HEK293T (cell line): ENCODE measurements around the gene IGF2BP1.

Experiments used
- CTCF ChIA-PET: fragments of 350-600 bp; formaldehyde crosslinking; extraction: SDS; loops from one replicate; lab custom pipeline; 2021; ENCODE audit warnings: antibody characterized with exemption, inconsistent platforms; lab: Yijun Ruan, JAX
- POLR2A ChIA-PET: fragments of 350-600 bp; formaldehyde crosslinking; extraction: SDS; loops from one replicate; lab custom pipeline; 2020; ENCODE audit warnings: antibody characterized with exemption, inconsistent platforms; lab: Yijun Ruan, JAX
- DNase-seq: peaks from one replicate; pipeline ENCODE4 v3.0.0; 2012; ENCODE audit warnings: mixed read lengths; ENCODE audit errors: extremely low spot score
- ARNT ChIP-seq: fragments of 450-650 bp; IDR thresholded peaks from 2 replicates; pipeline ENCODE4 v1.6.1; 2017; ENCODE audit warnings: mild to moderate bottlenecking
- BHLHE40 ChIP-seq: fragments of 450-650 bp; IDR thresholded peaks from 2 replicates; pipeline ENCODE4 v1.6.1; 2016; ENCODE audit warnings: mild to moderate bottlenecking, moderate library complexity, borderline replicate concordance
- CTBP1 ChIP-seq: fragments of 450-650 bp; IDR thresholded peaks from 2 replicates; pipeline ENCODE4 v1.6.1; 2016; ENCODE audit warnings: borderline replicate concordance
- ELF4 ChIP-seq: fragments of 450-650 bp; IDR thresholded peaks from 2 replicates; pipeline ENCODE4 v1.6.1; 2017; ENCODE audit warnings: antibody characterized with exemption
- FOXA1 ChIP-seq: fragments of 450-650 bp; IDR thresholded peaks from 2 replicates; pipeline ENCODE4 v1.6.1; 2016; ENCODE audit warnings: mild to moderate bottlenecking
- FOXK2 ChIP-seq: fragments of 450-650 bp; IDR thresholded peaks from 2 replicates; pipeline ENCODE4 v1.6.1; 2016; ENCODE audit warnings: mild to moderate bottlenecking
- FOXM1 ChIP-seq: fragments of 450-650 bp; IDR thresholded peaks from 2 replicates; pipeline ENCODE4 v1.6.1; 2017; ENCODE audit warnings: mild to moderate bottlenecking, borderline replicate concordance
- HDGF ChIP-seq: fragments of 450-650 bp; IDR thresholded peaks from 2 replicates; pipeline ENCODE4 v1.6.1; 2017; ENCODE audit warnings: antibody characterized with exemption, borderline replicate concordance
- L3MBTL2 ChIP-seq: fragments of 450-650 bp; conservative IDR thresholded peaks from 2 replicates; pipeline ENCODE4 v1.6.1; 2016; ENCODE audit warnings: mild to moderate bottlenecking
- LEF1 ChIP-seq: fragments of 450-650 bp; IDR thresholded peaks from 2 replicates; pipeline ENCODE4 v1.6.1; 2017; ENCODE audit warnings: mild to moderate bottlenecking, borderline replicate concordance
- NFRKB ChIP-seq: fragments of 450-650 bp; IDR thresholded peaks from 2 replicates; pipeline ENCODE4 v1.6.1; 2016; ENCODE audit warnings: mild to moderate bottlenecking, moderate library complexity
- SP1 ChIP-seq: fragments of 450-650 bp; IDR thresholded peaks from 2 replicates; pipeline ENCODE4 v1.6.1; 2017
- SUZ12 ChIP-seq: fragments of 450-650 bp; IDR thresholded peaks from 2 replicates; pipeline ENCODE4 v1.6.1; 2016; ENCODE audit warnings: mild to moderate bottlenecking
- TARDBP ChIP-seq: fragments of 450-650 bp; IDR thresholded peaks from 2 replicates; pipeline ENCODE4 v1.6.1; 2016
- ZNF384 ChIP-seq: fragments of 450-650 bp; IDR thresholded peaks from 2 replicates; pipeline ENCODE4 v1.6.1; 2016
- TF ChIP-seq, protein P1 (sequence below): fragments of 450-650 bp; IDR thresholded peaks from 2 replicates; pipeline ENCODE4 v1.6.1; 2016

Gene IGF2BP1

DNA sequence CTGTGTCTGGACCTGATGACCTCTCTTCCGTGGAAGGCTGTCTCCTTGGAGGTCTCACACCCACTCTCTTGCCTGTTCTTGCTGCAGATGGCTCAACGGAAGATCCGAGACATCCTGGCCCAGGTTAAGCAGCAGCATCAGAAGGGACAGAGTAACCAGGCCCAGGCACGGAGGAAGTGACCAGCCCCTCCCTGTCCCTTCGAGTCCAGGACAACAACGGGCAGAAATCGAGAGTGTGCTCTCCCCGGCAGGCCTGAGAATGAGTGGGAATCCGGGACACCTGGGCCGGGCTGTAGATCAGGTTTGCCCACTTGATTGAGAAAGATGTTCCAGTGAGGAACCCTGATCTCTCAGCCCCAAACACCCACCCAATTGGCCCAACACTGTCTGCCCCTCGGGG is 52.1 kb downstream of the IGF2BP1 start:
- no peak for TF ChIP-seq LEF1
- no peak for TF ChIP-seq SP1
- TF ChIP-seq HDGF: no peak
- TF ChIP-seq FOXA1: no peak
- no peak for TF ChIP-seq ELF4
- TF ChIP-seq FOXM1: no peak
- TF ChIP-seq, protein P1, sequence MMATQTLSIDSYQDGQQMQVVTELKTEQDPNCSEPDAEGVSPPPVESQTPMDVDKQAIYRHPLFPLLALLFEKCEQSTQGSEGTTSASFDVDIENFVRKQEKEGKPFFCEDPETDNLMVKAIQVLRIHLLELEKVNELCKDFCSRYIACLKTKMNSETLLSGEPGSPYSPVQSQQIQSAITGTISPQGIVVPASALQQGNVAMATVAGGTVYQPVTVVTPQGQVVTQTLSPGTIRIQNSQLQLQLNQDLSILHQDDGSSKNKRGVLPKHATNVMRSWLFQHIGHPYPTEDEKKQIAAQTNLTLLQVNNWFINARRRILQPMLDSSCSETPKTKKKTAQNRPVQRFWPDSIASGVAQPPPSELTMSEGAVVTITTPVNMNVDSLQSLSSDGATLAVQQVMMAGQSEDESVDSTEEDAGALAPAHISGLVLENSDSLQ: no peak
- no peak for TF ChIP-seq ZNF384
- TF ChIP-seq CTBP1: no peak
- no peak for TF ChIP-seq SUZ12
- TF ChIP-seq FOXK2: no peak
- no peak for TF ChIP-seq ARNT
- no peak for TF ChIP-seq BHLHE40
- no peak for TF ChIP-seq L3MBTL2
- no peak for TF ChIP-seq NFRKB
- TF ChIP-seq TARDBP: no peak
- ChIA-PET POLR2A (no interaction called here), CTCF (no interaction called here)
- DNase-seq: no peak

GRCh38 chr17:49050611-49051010 is 53.4 kb downstream of the IGF2BP1 start:
- ChIA-PET CTCF (no interaction called here), POLR2A (no interaction called here)
- TF ChIP-seq, protein P1: no peak
- TF ChIP-seq L3MBTL2 (no peak), FOXK2 (no peak), TARDBP (no peak), NFRKB (no peak), FOXM1 (no peak), FOXA1 (no peak), SP1 (no peak), BHLHE40 (no peak), SUZ12 (no peak), CTBP1 (no peak), ZNF384 (no peak), ELF4 (no peak), ARNT (no peak), HDGF (no peak), LEF1 (no peak)
- DNase-seq: no peak

GRCh38 chr17:49051269-49051668 is 54.1 kb downstream of the IGF2BP1 start:
- TF ChIP-seq CTBP1: no peak
- TF ChIP-seq TARDBP: no peak
- TF ChIP-seq BHLHE40: no peak
- TF ChIP-seq LEF1: no peak
- TF ChIP-seq FOXA1: no peak
- no peak for TF ChIP-seq FOXM1
- no peak for TF ChIP-seq ELF4
- no peak for TF ChIP-seq FOXK2
- TF ChIP-seq SUZ12: no peak
- no peak for TF ChIP-seq SP1
- no peak for TF ChIP-seq ZNF384
- ChIA-PET POLR2A (no interaction called here), CTCF (no interaction called here)
- DNase-seq: no peak

- TF ChIP-seq ZNF384: no peak
- TF ChIP-seq CTBP1: no peak
- TF ChIP-seq ARNT: no peak
- TF ChIP-seq TARDBP: no peak
- TF ChIP-seq LEF1: no peak
- TF ChIP-seq, protein P1: no peak
- TF ChIP-seq L3MBTL2: no peak
- TF ChIP-seq SP1: no peak
- ChIA-PET CTCF (interaction anchor here (1.2 kb wide), 1 partner anchor 169 kb away, joined by 4 read pairs; no protein-coding TSS in a partner anchor), POLR2A (interaction anchor here (1.1 kb wide), 1 partner anchor 99 kb away, joined by 3 read pairs; no protein-coding TSS in a partner anchor)
- no peak for DNase-seq
Measured at GRCh38 chr17:49053171-49053829, 56.1 kb downstream of the IGF2BP1 start.

- no peak for DNase-seq
- ChIA-PET CTCF (interaction anchor here (0.6 kb wide), 1 partner anchor 246 kb away, joined by 4 read pairs; no protein-coding TSS in a partner anchor), POLR2A (no interaction called here)
- TF ChIP-seq HDGF (no peak), BHLHE40 (no peak), ELF4 (no peak), FOXK2 (no peak), FOXA1 (no peak), ZNF384 (no peak), SP1 (no peak)
- TF ChIP-seq, protein P1: no peak
Measured at GRCh38 chr17:49054342-49055092, 57.3 kb downstream of the IGF2BP1 start.
